ENCODE data around the gene IMPG1. TPM values are rescaled to one million over a fixed set of nuclear protein-coding genes. Genes with fewer than 3 reads are reported as not detected.

The IMPG1 gene
- total and polyA plus RNA-seq, 2 of the 13 experiments (the other 11 are each of a cell fraction or from before 2014, with no cell fraction given) = not detected

DNA sequence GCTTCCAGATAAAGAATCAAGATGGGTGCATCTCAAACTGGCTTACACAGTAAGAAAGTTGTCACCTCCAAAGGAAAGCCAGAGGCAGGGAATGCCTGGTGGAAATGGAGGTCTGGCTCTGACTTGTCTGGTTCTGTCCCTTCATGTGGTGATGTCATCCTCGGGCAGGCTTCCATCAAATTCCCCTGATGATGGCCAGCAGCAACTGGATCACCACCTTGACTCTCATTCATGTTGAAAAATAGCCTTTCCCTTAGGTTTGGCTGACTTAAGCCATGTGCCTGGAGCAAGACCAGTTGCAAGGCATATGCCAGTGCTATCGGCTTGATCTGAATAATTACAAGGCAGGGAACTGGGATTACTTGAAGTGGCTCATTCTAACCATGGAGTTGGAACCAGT lies 28.8 kb downstream of the IMPG1 start:
- Histone ChIP-seq H3K27ac (ENCODE audit: extremely low read length, insufficient read depth, low read length) (no peak overlapping the region), H3K9me3 (ENCODE audit: low read length) (no peaks in the 10 kb centered on the region), H3K4me2 (ENCODE audit: low read depth, low read length) (no peak overlapping the region), H4K20me1 (ENCODE audit: insufficient read depth, low read length) (no peaks in the 10 kb centered on the region), H3K4me1 (ENCODE audit: insufficient read depth, low read length) (no peaks in the 10 kb centered on the region), H3K36me3 (replicated peaks in 1 of 2; ENCODE audit: control insufficient read depth in 1 of 2, insufficient read depth in 2 of 2, low read length in 2 of 2) (no peaks in the 10 kb centered on the region), H3K27me3 (ENCODE audit: control insufficient read depth in 1 of 2, insufficient read depth in 2 of 2, low read length in 2 of 2) (no peaks in the 10 kb centered on the region), H3K4me3 (replicated peaks in 1 of 3; ENCODE audit: insufficient read depth in 1 of 3, low read depth in 2 of 3, low read length in 3 of 3) (no peak overlapping the region), H3K9ac (ENCODE audit: insufficient read depth, low read depth, low read length) (no peak overlapping the region), H2AFZ (ENCODE audit: low read length) (no peak overlapping the region), H3K79me2 (ENCODE audit: insufficient read depth, low read length) (no peaks in the 10 kb centered on the region)
- no TSS peak for BruUV-seq (replicated peaks)
- ChIA-PET CTCF (ENCODE audit: low intra/inter-chr PET ratio, low total read pairs) (no interaction called here), POLR2A (no interaction called here)
- FAIRE-seq (no peak), ATAC-seq (no peak), DNase-seq (ENCODE audit: low spot score) (no peak)
- intact Hi-C loops (cut with micrococcal nuclease; ENCODE audit: unreplicated experiment) = no loop called here
- 0% methylated on average over 2 of the region's 2 CpGs for WGBS (ENCODE audit: low lambda C conversion rate)
- TF ChIP-seq, protein P1, sequence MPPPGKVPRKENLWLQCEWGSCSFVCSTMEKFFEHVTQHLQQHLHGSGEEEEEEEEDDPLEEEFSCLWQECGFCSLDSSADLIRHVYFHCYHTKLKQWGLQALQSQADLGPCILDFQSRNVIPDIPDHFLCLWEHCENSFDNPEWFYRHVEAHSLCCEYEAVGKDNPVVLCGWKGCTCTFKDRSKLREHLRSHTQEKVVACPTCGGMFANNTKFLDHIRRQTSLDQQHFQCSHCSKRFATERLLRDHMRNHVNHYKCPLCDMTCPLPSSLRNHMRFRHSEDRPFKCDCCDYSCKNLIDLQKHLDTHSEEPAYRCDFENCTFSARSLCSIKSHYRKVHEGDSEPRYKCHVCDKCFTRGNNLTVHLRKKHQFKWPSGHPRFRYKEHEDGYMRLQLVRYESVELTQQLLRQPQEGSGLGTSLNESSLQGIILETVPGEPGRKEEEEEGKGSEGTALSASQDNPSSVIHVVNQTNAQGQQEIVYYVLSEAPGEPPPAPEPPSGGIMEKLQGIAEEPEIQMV (CRISPR knock-in tag; IDR thresholded peaks at IDR 0.05; ENCODE audit: low read depth) = no peak
- TF ChIP-seq, protein P2, sequence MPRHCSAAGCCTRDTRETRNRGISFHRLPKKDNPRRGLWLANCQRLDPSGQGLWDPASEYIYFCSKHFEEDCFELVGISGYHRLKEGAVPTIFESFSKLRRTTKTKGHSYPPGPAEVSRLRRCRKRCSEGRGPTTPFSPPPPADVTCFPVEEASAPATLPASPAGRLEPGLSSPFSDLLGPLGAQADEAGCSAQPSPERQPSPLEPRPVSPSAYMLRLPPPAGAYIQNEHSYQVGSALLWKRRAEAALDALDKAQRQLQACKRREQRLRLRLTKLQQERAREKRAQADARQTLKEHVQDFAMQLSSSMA (CRISPR knock-in tag; IDR thresholded peaks at IDR 0.05) = no peak
- TF ChIP-seq EP300 (IDR thresholded peaks at IDR 0.05; ENCODE audit: low read depth in 2 of 2, low read length in 2 of 2) (no peak), EP300 (CRISPR knock-in tag; IDR thresholded peaks at IDR 0.05; ENCODE audit: borderline replicate concordance) (no peak), TOE1 (CRISPR knock-in tag; IDR thresholded peaks at IDR 0.05) (no peak), RORA (CRISPR knock-in tag; IDR thresholded peaks at IDR 0.05) (no peak)
- TF ChIP-seq, protein P3, sequence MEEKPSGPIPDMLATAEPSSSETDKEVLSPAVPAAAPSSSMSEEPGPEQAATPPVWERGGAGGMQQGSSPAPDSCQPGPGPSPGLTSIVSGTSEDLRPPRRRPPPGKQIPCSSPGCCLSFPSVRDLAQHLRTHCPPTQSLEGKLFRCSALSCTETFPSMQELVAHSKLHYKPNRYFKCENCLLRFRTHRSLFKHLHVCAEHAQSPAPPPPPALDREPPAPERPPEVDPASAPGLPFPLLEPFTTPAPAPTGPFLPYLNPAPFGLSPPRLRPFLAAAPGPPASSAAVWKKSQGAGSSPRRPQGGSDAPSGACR (CRISPR knock-in tag; IDR thresholded peaks at IDR 0.05) = no peak
- in situ Hi-C loops (cut with HindIII; ENCODE audit: extremely low pct_ligation_motif_present, low pct_unique_long_range_greater_than_20kb) = no loop called here
